KMS-11 (cell line): ENCODE data around the gene LDB2.

ENCODE experiments used
- H2AFZ ChIP-seq: fragments of 200-600 bp; sonication (generic); 2 replicates; pipeline ENCODE4 v1.6.1; 2016; ENCODE audit warnings: antibody characterized with exemption, mixed run types, low read depth
- H3K27ac ChIP-seq: fragments of 200-600 bp; sonication (generic); 2 replicates; pipeline ENCODE4 v1.6.1; 2016; ENCODE audit warnings: mild to moderate bottlenecking, mixed run types
- H3K27me3 ChIP-seq: fragments of 200-600 bp; sonication (generic); 2 replicates; pipeline ENCODE4 v1.6.1; 2017; ENCODE audit warnings: mild to moderate bottlenecking, low read depth, mixed run types, moderate library complexity; ENCODE audit not compliant: insufficient read depth
- H3K36me3 ChIP-seq: fragments of 200-600 bp; sonication (generic); 2 replicates; pipeline ENCODE4 v1.6.1; 2017; ENCODE audit warnings: mild to moderate bottlenecking, mixed run types; ENCODE audit not compliant: insufficient read depth
- H3K4me1 ChIP-seq: fragments of 200-600 bp; sonication (generic); 2 replicates; pipeline ENCODE4 v1.6.1; 2016; ENCODE audit warnings: mild to moderate bottlenecking, low read depth, mixed run types; ENCODE audit not compliant: poor library complexity, severe bottlenecking
- H3K4me2 ChIP-seq: fragments of 200-600 bp; sonication (generic); 2 replicates; pipeline ENCODE4 v1.7.0; 2016; ENCODE audit warnings: mild to moderate bottlenecking, mixed run types
- H3K4me3 ChIP-seq: fragments of 200-600 bp; sonication (generic); IDR thresholded peaks from 2 replicates; pipeline ENCODE4 v1.6.1; 2017; ENCODE audit warnings: low read depth, low read length, mixed read lengths; ENCODE audit not compliant: insufficient read depth
- H3K79me2 ChIP-seq: fragments of 200-600 bp; sonication (generic); 2 replicates; pipeline ENCODE4 v1.6.1; 2016; ENCODE audit warnings: low read depth, mixed run types; ENCODE audit not compliant: insufficient read depth
- H3K9ac ChIP-seq: fragments of 200-600 bp; sonication (generic); 2 replicates; pipeline ENCODE4 v1.6.1; 2016; ENCODE audit warnings: mild to moderate bottlenecking, mixed run types
- H4K20me1 ChIP-seq: fragments of 200-600 bp; sonication (generic); 2 replicates; pipeline ENCODE4 v1.6.1; 2016; ENCODE audit warnings: mild to moderate bottlenecking, mixed run types; ENCODE audit not compliant: insufficient read depth
- TF ChIP-seq, protein P1 (sequence below): fragments of 200-600 bp; sonication (generic); conservative IDR thresholded peaks from 2 replicates; pipeline ENCODE4 v1.6.1; 2017; ENCODE audit warnings: low read depth, mild to moderate bottlenecking, antibody characterized with exemption, low read length, moderate library complexity, mixed read lengths

The LDB2 gene

DNA sequence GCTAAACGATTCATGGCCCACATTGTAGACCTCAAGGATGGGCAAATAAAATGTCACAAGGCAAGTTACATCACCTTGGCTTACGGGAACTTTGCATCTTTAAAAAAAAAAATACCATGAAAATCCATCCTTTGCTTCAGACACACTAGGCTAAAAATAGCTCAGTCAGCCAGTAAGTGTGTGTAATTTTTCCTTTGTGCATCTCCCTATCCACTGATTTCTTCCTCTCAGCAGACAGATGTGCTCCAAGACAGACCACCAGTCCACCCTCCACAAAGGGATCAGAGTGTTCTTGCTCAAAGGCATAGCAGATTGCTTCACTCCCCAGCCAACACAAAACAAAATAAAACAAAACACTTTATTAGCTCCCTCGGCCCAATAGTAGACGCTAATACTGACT lies 14.6 kb downstream of the LDB2 start:
- TF ChIP-seq, protein P1, sequence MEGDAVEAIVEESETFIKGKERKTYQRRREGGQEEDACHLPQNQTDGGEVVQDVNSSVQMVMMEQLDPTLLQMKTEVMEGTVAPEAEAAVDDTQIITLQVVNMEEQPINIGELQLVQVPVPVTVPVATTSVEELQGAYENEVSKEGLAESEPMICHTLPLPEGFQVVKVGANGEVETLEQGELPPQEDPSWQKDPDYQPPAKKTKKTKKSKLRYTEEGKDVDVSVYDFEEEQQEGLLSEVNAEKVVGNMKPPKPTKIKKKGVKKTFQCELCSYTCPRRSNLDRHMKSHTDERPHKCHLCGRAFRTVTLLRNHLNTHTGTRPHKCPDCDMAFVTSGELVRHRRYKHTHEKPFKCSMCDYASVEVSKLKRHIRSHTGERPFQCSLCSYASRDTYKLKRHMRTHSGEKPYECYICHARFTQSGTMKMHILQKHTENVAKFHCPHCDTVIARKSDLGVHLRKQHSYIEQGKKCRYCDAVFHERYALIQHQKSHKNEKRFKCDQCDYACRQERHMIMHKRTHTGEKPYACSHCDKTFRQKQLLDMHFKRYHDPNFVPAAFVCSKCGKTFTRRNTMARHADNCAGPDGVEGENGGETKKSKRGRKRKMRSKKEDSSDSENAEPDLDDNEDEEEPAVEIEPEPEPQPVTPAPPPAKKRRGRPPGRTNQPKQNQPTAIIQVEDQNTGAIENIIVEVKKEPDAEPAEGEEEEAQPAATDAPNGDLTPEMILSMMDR: no peak
- no peaks in the 10 kb centered on the region for H4K20me1 ChIP-seq

GRCh38 chr4:16881151-16881884 lies 17.1 kb downstream of the LDB2 start:
- no peaks in the 10 kb centered on the region for H4K20me1 ChIP-seq
- no peaks in the 10 kb centered on the region for H3K36me3 ChIP-seq
- no peak overlapping the region for H3K4me2 ChIP-seq
- H3K4me3 ChIP-seq: no peak overlapping the region
- H3K9ac ChIP-seq: no peak overlapping the region
- H3K79me2 ChIP-seq: no peaks in the 10 kb centered on the region
- H3K27me3 ChIP-seq: no peaks in the 10 kb centered on the region
- no peak overlapping the region for H3K27ac ChIP-seq
- TF ChIP-seq, protein P1: no peak
- no peaks in the 10 kb centered on the region for H3K4me1 ChIP-seq
- no peak overlapping the region for H2AFZ ChIP-seq

More for the DNA sequence above, 14.6 kb downstream of the LDB2 start:
- no peak overlapping the region for H3K27ac ChIP-seq
- no peaks in the 10 kb centered on the region for H3K36me3 ChIP-seq
- H3K79me2 ChIP-seq: no peaks in the 10 kb centered on the region
- no peak overlapping the region for H3K9ac ChIP-seq
- H2AFZ ChIP-seq: no peak overlapping the region
- no peaks in the 10 kb centered on the region for H3K4me1 ChIP-seq
- H3K4me3 ChIP-seq: no peak overlapping the region
- no peaks in the 10 kb centered on the region for H3K27me3 ChIP-seq
- no peak overlapping the region for H3K4me2 ChIP-seq

DNA sequence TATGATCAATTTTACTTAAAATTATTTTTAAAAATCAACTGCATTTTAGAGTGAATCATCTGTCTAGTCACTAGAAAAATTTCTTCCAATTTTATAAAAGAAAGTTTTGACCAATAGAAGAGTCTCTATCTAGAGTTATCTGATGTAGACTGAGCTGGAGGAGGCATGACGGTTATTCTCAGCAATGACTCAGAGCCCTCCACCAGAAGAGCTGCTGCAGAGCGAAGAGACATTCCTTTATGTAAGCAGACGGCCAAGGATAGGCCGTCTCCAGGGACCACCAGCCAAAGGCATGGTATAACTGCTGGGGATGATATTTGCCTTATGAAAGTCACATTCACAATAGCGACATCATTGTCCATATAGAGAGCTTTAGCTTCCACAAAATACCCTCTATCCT lies 23.0 kb downstream of the LDB2 start:
- no peak overlapping the region for H2AFZ ChIP-seq
- no peaks in the 10 kb centered on the region for H4K20me1 ChIP-seq
- H3K4me1 ChIP-seq: no peaks in the 10 kb centered on the region
- no peaks in the 10 kb centered on the region for H3K79me2 ChIP-seq
- no peak overlapping the region for H3K27ac ChIP-seq
- TF ChIP-seq, protein P1: no peak
- no peaks in the 10 kb centered on the region for H3K27me3 ChIP-seq
- no peaks in the 10 kb centered on the region for H3K36me3 ChIP-seq
- H3K4me2 ChIP-seq: no peak overlapping the region
- H3K4me3 ChIP-seq: no peak overlapping the region
- H3K9ac ChIP-seq: no peak overlapping the region

GRCh38 chr4:16869594-16870245 lies 28.7 kb downstream of the LDB2 start:
- Histone ChIP-seq H3K36me3 (no peaks in the 10 kb centered on the region), H3K79me2 (no peaks in the 10 kb centered on the region), H3K4me3 (no peak overlapping the region), H3K27ac (no peak overlapping the region), H2AFZ (no peak overlapping the region), H3K9ac (no peak overlapping the region), H3K27me3 (no peaks in the 10 kb centered on the region), H3K4me1 (no peaks in the 10 kb centered on the region), H4K20me1 (no peaks in the 10 kb centered on the region), H3K4me2 (no peak overlapping the region)
- TF ChIP-seq, protein P1: no peak
